Measurements from ENCODE around the gene KIF3C. TPM values are rescaled to one million over a fixed set of nuclear protein-coding genes. Genes with fewer than 3 reads are reported as not detected.
"Not testable (repeated sequence)": the region's sequence is repeated elsewhere in the genome, so short reads cannot be mapped to it uniquely, and the experiment has no call there.

The KIF3C gene
- total RNA-seq, 2 donors from 2014 or later, result 0.48 to 6.7 TPM

- Mint-ChIP-seq H3K36me3 (no peaks in the 10 kb centered on the region), H3K9me3 (no peaks in the 10 kb centered on the region), H3K27ac (no peak overlapping the region)
- ATAC-seq (peak; percentile 95 to 97), DNase-seq (ENCODE audit: low spot score in 2 of 2) (peak; percentile 67 to 70)
Measured at GRCh38 chr2:25951071-25951547, 31.2 kb downstream of the KIF3C start.

GRCh38 chr2:25948437-25948836 lies 33.9 kb downstream of the KIF3C start:
- Mint-ChIP-seq H3K36me3 (no peaks in the 10 kb centered on the region), H3K27ac (peak overlapping the region in 1 of 2 donors; percentile 36), H3K9me3 (no peaks in the 10 kb centered on the region)
- ATAC-seq (no peak), DNase-seq (ENCODE audit: low spot score in 2 of 2) (no peak)

GRCh38 chr2:25941042-25941441 lies 41.3 kb downstream of the KIF3C start:
- DNase-seq (ENCODE audit: low spot score in 2 of 2) (no peak), ATAC-seq (no peak)
- Mint-ChIP-seq H3K9me3 (no peaks in the 10 kb centered on the region), H3K27ac (peak overlapping the region in 1 of 2 donors; percentile 29), H3K36me3 (no peaks in the 10 kb centered on the region)

GRCh38 chr2:25939257-25939668 lies 43.0 kb downstream of the KIF3C start:
- no peaks in the 10 kb centered on the region for H3K9me3 Mint-ChIP-seq
- H3K27ac Mint-ChIP-seq, result peak overlapping the region in 1 of 2 donors; percentile 45
- DNase-seq (ENCODE audit: low spot score in 2 of 2), result no peak
- ATAC-seq, result no peak
- no peaks in the 10 kb centered on the region for H3K36me3 Mint-ChIP-seq

GRCh38 chr2:25938345-25938744 lies 44.0 kb downstream of the KIF3C start:
- DNase-seq (ENCODE audit: low spot score in 2 of 2) (no peak), ATAC-seq (no peak)
- Mint-ChIP-seq H3K27ac (no peak overlapping the region), H3K36me3 (no peaks in the 10 kb centered on the region), H3K9me3 (no peaks in the 10 kb centered on the region)

- no peaks in the 10 kb centered on the region for H3K9me3 Mint-ChIP-seq
- H3K36me3 Mint-ChIP-seq, result no peaks in the 10 kb centered on the region
- ATAC-seq, result no peak
- H3K27ac Mint-ChIP-seq, result no peak overlapping the region
- DNase-seq (ENCODE audit: low spot score in 2 of 2), result no peak
Measured at GRCh38 chr2:25936889-25937545, 45.3 kb downstream of the KIF3C start.

- DNase-seq (ENCODE audit: low spot score in 2 of 2) (no peak), ATAC-seq (no peak)
- Mint-ChIP-seq H3K36me3 (no peaks in the 10 kb centered on the region), H3K27ac (no peak overlapping the region), H3K9me3 (no peaks in the 10 kb centered on the region)
Measured at GRCh38 chr2:25933622-25934021, 48.7 kb downstream of the KIF3C start.

GRCh38 chr2:25929789-25930473 lies 52.4 kb downstream of the KIF3C start:
- H3K27ac Mint-ChIP-seq, result no peak overlapping the region
- DNase-seq (ENCODE audit: low spot score in 2 of 2), result no peak
- no peaks in the 10 kb centered on the region for H3K9me3 Mint-ChIP-seq
- no peaks in the 10 kb centered on the region for H3K36me3 Mint-ChIP-seq
- ATAC-seq, result no peak

GRCh38 chr2:25928668-25929067 lies 53.6 kb downstream of the KIF3C start:
- no peaks in the 10 kb centered on the region for H3K9me3 Mint-ChIP-seq
- H3K36me3 Mint-ChIP-seq, result no peaks in the 10 kb centered on the region
- H3K27ac Mint-ChIP-seq, result peak overlapping the region in 1 of 2 donors; percentile 52
- ATAC-seq (no peak), DNase-seq (ENCODE audit: low spot score in 2 of 2) (no peak)

- ATAC-seq (no peak), DNase-seq (ENCODE audit: low spot score in 2 of 2) (no peak)
- Mint-ChIP-seq H3K36me3 (no peaks in the 10 kb centered on the region), H3K27ac (no peak overlapping the region), H3K9me3 (no peaks in the 10 kb centered on the region)
Measured at GRCh38 chr2:25926984-25927756, 55.1 kb downstream of the KIF3C start.

- no peak for DNase-seq (ENCODE audit: low spot score in 2 of 2)
- no peaks in the 10 kb centered on the region for H3K9me3 Mint-ChIP-seq
- no peaks in the 10 kb centered on the region for H3K36me3 Mint-ChIP-seq
- ATAC-seq, result no peak
- H3K27ac Mint-ChIP-seq, result no peak overlapping the region
Measured at GRCh38 chr2:25922501-25922900, 59.8 kb downstream of the KIF3C start.

- no peaks in the 10 kb centered on the region for H3K36me3 Mint-ChIP-seq
- H3K27ac Mint-ChIP-seq, result no peak overlapping the region
- H3K9me3 Mint-ChIP-seq, result no peaks in the 10 kb centered on the region
- ATAC-seq, result no peak
- no peak for DNase-seq (ENCODE audit: low spot score in 2 of 2)
Measured at GRCh38 chr2:25920786-25921415, 61.4 kb downstream of the KIF3C start.

GRCh38 chr2:25920336-25920735 lies 62.0 kb downstream of the KIF3C start:
- no peak for ATAC-seq
- H3K27ac Mint-ChIP-seq, result no peak overlapping the region

GRCh38 chr2:25917832-25918231 lies 64.5 kb downstream of the KIF3C start:
- Mint-ChIP-seq H3K36me3 (no peaks in the 10 kb centered on the region), H3K27ac (no peak overlapping the region), H3K9me3 (no peaks in the 10 kb centered on the region)
- ATAC-seq (no peak), DNase-seq (ENCODE audit: low spot score in 2 of 2) (no peak)

More at GRCh38 chr2:25920336-25920735, 62.0 kb downstream of the KIF3C start:
- no peaks in the 10 kb centered on the region for H3K36me3 Mint-ChIP-seq
- DNase-seq (ENCODE audit: low spot score in 2 of 2), result no peak
- H3K9me3 Mint-ChIP-seq, result no peaks in the 10 kb centered on the region

GRCh38 chr2:25917411-25917810 lies 64.9 kb downstream of the KIF3C start:
- not testable (repeated sequence) for H3K27ac Mint-ChIP-seq; DNase-seq (ENCODE audit: low spot score in 2 of 2); ATAC-seq; H3K36me3 Mint-ChIP-seq; H3K9me3 Mint-ChIP-seq

- not testable (repeated sequence) for H3K9me3 Mint-ChIP-seq, ATAC-seq, H3K36me3 Mint-ChIP-seq
- DNase-seq (ENCODE audit: low spot score in 2 of 2), result peak in 1 of 2 donors; percentile 26
- peak overlapping the region; percentile 24 to 61 for H3K27ac Mint-ChIP-seq
Measured at GRCh38 chr2:25915944-25916772, 66.1 kb downstream of the KIF3C start.

Measured in activated naive CD4-positive, alpha-beta T cell treated with anti-CD3 and anti-CD28 coated beads, Interleukin-2, amount 50 U/mL, for 72 hours (primary cell).